WTC11 (cell line): ENCODE measurements around the gene HMGN4. TPM values are rescaled to one million over a fixed set of nuclear protein-coding genes. Genes with fewer than 3 reads are reported as not detected.
A peak's percentile ranks its signal among the peaks of the same experiment; 100 is the strongest.

Experiments used
- ATAC-seq: fragments of 200-7000 bp; cut with Tn5 transposase; 2 replicates; pipeline ENCODE4 v1.10.0; 2021; ENCODE audit warnings: mild to moderate bottlenecking, moderate library complexity
- CTCF ChIA-PET: fragments of 300-600 bp; sonication (Branson Sonifier 250); formaldehyde crosslinking; loops from one replicate; lab custom pipeline; 2021; ENCODE audit warnings: antibody characterized with exemption; lab: Charles Lee
- POLR2A ChIA-PET: fragments of 350-600 bp; sonication (Branson Sonifier 250); formaldehyde crosslinking; loops from one replicate; lab custom pipeline; 2021; ENCODE audit warnings: antibody characterized with exemption; lab: Charles Lee
- DNase-seq: peaks from one replicate; pipeline ENCODE4 v3.0.0; 2021; ENCODE audit warnings: low spot score
- H3K27ac Mint-ChIP-seq: 2 replicates; pipeline ENCODE4 v1.8.0; 2021; ENCODE audit warnings: mixed read lengths
- H3K27me3 Mint-ChIP-seq: 2 replicates; pipeline ENCODE4 v1.8.0; 2021; ENCODE audit warnings: low read depth, mild to moderate bottlenecking, moderate library complexity, mixed read lengths
- H3K36me3 Mint-ChIP-seq: 2 replicates; pipeline ENCODE4 v1.8.0; 2021; ENCODE audit warnings: mixed read lengths
- H3K4me1 Mint-ChIP-seq: 2 replicates; pipeline ENCODE4 v1.8.0; 2022; ENCODE audit warnings: mixed read lengths
- H3K4me3 Mint-ChIP-seq: 2 replicates; pipeline ENCODE4 v1.8.0; 2021; ENCODE audit warnings: mild to moderate bottlenecking, moderate library complexity, mixed read lengths
- H3K9me3 Mint-ChIP-seq: 2 replicates; pipeline ENCODE4 v1.8.0; 2021; ENCODE audit warnings: mixed read lengths
- ATF1 ChIP-seq: sonication (generic); formaldehyde crosslinking; IDR thresholded peaks from 2 replicates; pipeline ENCODE4 v1.8.1; 2023; ENCODE audit warnings: mild to moderate bottlenecking, moderate library complexity, missing genetic modification reagents
- CREB1 ChIP-seq: sonication (generic); formaldehyde crosslinking; IDR thresholded peaks from 2 replicates; pipeline ENCODE4 v1.8.0; 2023; ENCODE audit warnings: mild to moderate bottlenecking, missing genetic modification reagents
- FOXP1 ChIP-seq: sonication (generic); formaldehyde crosslinking; IDR thresholded peaks from 2 replicates; pipeline ENCODE4 v1.8.0; 2022; ENCODE audit warnings: missing genetic modification reagents, mild to moderate bottlenecking, moderate library complexity, borderline replicate concordance
- JAZF1 ChIP-seq: fragments of 250-450 bp; sonication (Bioruptor Pico); IDR thresholded peaks from 2 replicates; pipeline ENCODE4 v1.9.0; 2021; ENCODE audit warnings: moderate library complexity, mild to moderate bottlenecking, inconsistent platforms
- JUN ChIP-seq: sonication (generic); formaldehyde crosslinking; IDR thresholded peaks from 2 replicates; pipeline ENCODE4 v1.8.0; 2023; ENCODE audit warnings: mild to moderate bottlenecking, missing genetic modification reagents
- MXD4 ChIP-seq: fragments of 250-450 bp; sonication (Bioruptor Pico); IDR thresholded peaks from 2 replicates; pipeline ENCODE4 v1.8.0; 2021; ENCODE audit warnings: mild to moderate bottlenecking, moderate library complexity, borderline replicate concordance
- NFATC4 ChIP-seq: fragments of 250-450 bp; sonication (Bioruptor Pico); IDR thresholded peaks from 2 replicates; pipeline ENCODE4 v1.9.0; 2021; ENCODE audit warnings: mild to moderate bottlenecking
- NR3C1 ChIP-seq: sonication (generic); formaldehyde crosslinking; conservative IDR thresholded peaks from 2 replicates; pipeline ENCODE4 v1.8.1; 2023; ENCODE audit warnings: low read depth, mild to moderate bottlenecking, missing genetic modification reagents
- PRRX2 ChIP-seq: fragments of 250-450 bp; sonication (Bioruptor Pico); IDR thresholded peaks from 2 replicates; pipeline ENCODE4 v1.8.0; 2021; ENCODE audit warnings: mild to moderate bottlenecking
- SMAD4 ChIP-seq: sonication (generic); formaldehyde crosslinking; IDR thresholded peaks from 2 replicates; pipeline ENCODE4 v1.8.0; 2022; ENCODE audit warnings: mild to moderate bottlenecking, missing genetic modification reagents
- TEAD4 ChIP-seq: sonication (generic); formaldehyde crosslinking; IDR thresholded peaks from 2 replicates; pipeline ENCODE4 v1.8.0; 2022; ENCODE audit warnings: mild to moderate bottlenecking, missing genetic modification reagents
- TP53 ChIP-seq: sonication (generic); formaldehyde crosslinking; IDR thresholded peaks from 2 replicates; pipeline ENCODE4 v1.8.1; 2023; ENCODE audit warnings: mild to moderate bottlenecking, missing genetic modification reagents
- ZNF232 ChIP-seq: sonication (generic); formaldehyde crosslinking; IDR thresholded peaks from 2 replicates; pipeline ENCODE4 v1.8.0; 2022; ENCODE audit warnings: mild to moderate bottlenecking, missing genetic modification reagents
- ZNF423 ChIP-seq: fragments of 250-450 bp; sonication (Bioruptor Pico); IDR thresholded peaks from 2 replicates; pipeline ENCODE4 v2.1.2; 2022; ENCODE audit warnings: mild to moderate bottlenecking, moderate library complexity
- ZNF671 ChIP-seq: fragments of 250-450 bp; sonication (Bioruptor Pico); IDR thresholded peaks from 2 replicates; pipeline ENCODE4 v1.8.0; 2021; ENCODE audit warnings: mild to moderate bottlenecking
- total RNA-seq: library from RNA; stranded (reverse); gene quantifications from 3 replicates; pipeline ENCODE4 v1.2.3, GENCODE V29; 2021
- TF ChIP-seq, protein P1 (sequence below): sonication (generic); formaldehyde crosslinking; IDR thresholded peaks from 2 replicates; pipeline ENCODE4 v1.8.0; 2022; ENCODE audit warnings: mild to moderate bottlenecking, missing genetic modification reagents
- TF ChIP-seq, protein P2 (sequence below): sonication (generic); formaldehyde crosslinking; IDR thresholded peaks from 2 replicates; pipeline ENCODE4 v1.8.0; 2023; ENCODE audit warnings: mild to moderate bottlenecking, missing genetic modification reagents
- TF ChIP-seq, protein P3 (sequence below): sonication (generic); formaldehyde crosslinking; conservative IDR thresholded peaks from 2 replicates; pipeline ENCODE4 v1.8.1; 2023; ENCODE audit warnings: mild to moderate bottlenecking, low read depth, missing genetic modification reagents, moderate library complexity
- TF ChIP-seq, protein P4 (sequence below): sonication (generic); formaldehyde crosslinking; IDR thresholded peaks from 2 replicates; pipeline ENCODE4 v1.8.1; 2023; ENCODE audit warnings: mild to moderate bottlenecking, missing genetic modification reagents, moderate library complexity
- TF ChIP-seq, protein P5 (sequence below): sonication (generic); formaldehyde crosslinking; IDR thresholded peaks from 2 replicates; pipeline ENCODE4 v1.8.1; 2022; ENCODE audit warnings: mild to moderate bottlenecking, moderate library complexity, missing genetic modification reagents

The HMGN4 gene
- total RNA-seq, 1 experiment from 2014 or later = 57.1 TPM

DNA sequence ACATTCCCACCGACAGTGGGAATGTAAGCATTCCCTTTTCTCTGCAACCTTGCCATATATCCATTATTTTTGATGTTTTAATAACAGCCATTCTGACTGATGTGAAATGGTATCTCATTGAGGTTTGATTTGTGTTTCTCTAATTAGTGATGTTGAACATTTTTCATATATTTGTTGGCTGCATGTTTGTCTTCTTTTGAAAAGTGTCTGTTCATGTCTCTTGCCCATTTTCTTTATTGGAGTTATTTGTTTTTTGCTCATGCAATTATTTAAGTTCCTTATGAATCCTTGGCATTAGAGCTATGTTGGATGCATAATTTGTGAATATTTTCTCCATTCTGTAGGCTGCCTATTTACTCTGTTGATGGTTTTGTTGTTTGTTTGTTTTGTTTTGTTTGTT is 40.6 kb downstream of the HMGN4 start:
- H3K27me3 Mint-ChIP-seq = peaks cover 31% of the 10 kb centered on the region
- peaks cover 13% of the 10 kb centered on the region for H3K9me3 Mint-ChIP-seq
- no peak overlapping the region for H3K27ac Mint-ChIP-seq
- H3K4me3 Mint-ChIP-seq = peak overlapping the region; percentile 90
- peaks cover 10% of the 10 kb centered on the region for H3K4me1 Mint-ChIP-seq
- TF ChIP-seq PRRX2 (no peak), FOXP1 (no peak), NFATC4 (CRISPR knock-in tag) (no peak), ZNF232 (CRISPR knock-in tag) (no peak), NR3C1 (no peak), JUN (no peak), TP53 (CRISPR knock-in tag) (no peak), ZNF423 (no peak), JAZF1 (CRISPR knock-in tag) (no peak), CREB1 (no peak), ATF1 (no peak), MXD4 (CRISPR knock-in tag) (no peak), SMAD4 (no peak), ZNF671 (CRISPR knock-in tag) (no peak), TEAD4 (CRISPR knock-in tag) (no peak)
- TF ChIP-seq, protein P1, sequence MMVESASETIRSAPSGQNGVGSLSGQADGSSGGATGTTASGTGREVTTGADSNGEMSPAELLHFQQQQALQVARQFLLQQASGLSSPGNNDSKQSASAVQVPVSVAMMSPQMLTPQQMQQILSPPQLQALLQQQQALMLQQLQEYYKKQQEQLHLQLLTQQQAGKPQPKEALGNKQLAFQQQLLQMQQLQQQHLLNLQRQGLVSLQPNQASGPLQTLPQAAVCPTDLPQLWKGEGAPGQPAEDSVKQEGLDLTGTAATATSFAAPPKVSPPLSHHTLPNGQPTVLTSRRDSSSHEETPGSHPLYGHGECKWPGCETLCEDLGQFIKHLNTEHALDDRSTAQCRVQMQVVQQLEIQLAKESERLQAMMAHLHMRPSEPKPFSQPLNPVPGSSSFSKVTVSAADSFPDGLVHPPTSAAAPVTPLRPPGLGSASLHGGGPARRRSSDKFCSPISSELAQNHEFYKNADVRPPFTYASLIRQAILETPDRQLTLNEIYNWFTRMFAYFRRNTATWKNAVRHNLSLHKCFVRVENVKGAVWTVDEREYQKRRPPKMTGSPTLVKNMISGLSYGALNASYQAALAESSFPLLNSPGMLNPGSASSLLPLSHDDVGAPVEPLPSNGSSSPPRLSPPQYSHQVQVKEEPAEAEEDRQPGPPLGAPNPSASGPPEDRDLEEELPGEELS = no peak
- TF ChIP-seq, protein P2, sequence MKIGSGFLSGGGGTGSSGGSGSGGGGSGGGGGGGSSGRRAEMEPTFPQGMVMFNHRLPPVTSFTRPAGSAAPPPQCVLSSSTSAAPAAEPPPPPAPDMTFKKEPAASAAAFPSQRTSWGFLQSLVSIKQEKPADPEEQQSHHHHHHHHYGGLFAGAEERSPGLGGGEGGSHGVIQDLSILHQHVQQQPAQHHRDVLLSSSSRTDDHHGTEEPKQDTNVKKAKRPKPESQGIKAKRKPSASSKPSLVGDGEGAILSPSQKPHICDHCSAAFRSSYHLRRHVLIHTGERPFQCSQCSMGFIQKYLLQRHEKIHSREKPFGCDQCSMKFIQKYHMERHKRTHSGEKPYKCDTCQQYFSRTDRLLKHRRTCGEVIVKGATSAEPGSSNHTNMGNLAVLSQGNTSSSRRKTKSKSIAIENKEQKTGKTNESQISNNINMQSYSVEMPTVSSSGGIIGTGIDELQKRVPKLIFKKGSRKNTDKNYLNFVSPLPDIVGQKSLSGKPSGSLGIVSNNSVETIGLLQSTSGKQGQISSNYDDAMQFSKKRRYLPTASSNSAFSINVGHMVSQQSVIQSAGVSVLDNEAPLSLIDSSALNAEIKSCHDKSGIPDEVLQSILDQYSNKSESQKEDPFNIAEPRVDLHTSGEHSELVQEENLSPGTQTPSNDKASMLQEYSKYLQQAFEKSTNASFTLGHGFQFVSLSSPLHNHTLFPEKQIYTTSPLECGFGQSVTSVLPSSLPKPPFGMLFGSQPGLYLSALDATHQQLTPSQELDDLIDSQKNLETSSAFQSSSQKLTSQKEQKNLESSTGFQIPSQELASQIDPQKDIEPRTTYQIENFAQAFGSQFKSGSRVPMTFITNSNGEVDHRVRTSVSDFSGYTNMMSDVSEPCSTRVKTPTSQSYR = no peak
- TF ChIP-seq, protein P3, sequence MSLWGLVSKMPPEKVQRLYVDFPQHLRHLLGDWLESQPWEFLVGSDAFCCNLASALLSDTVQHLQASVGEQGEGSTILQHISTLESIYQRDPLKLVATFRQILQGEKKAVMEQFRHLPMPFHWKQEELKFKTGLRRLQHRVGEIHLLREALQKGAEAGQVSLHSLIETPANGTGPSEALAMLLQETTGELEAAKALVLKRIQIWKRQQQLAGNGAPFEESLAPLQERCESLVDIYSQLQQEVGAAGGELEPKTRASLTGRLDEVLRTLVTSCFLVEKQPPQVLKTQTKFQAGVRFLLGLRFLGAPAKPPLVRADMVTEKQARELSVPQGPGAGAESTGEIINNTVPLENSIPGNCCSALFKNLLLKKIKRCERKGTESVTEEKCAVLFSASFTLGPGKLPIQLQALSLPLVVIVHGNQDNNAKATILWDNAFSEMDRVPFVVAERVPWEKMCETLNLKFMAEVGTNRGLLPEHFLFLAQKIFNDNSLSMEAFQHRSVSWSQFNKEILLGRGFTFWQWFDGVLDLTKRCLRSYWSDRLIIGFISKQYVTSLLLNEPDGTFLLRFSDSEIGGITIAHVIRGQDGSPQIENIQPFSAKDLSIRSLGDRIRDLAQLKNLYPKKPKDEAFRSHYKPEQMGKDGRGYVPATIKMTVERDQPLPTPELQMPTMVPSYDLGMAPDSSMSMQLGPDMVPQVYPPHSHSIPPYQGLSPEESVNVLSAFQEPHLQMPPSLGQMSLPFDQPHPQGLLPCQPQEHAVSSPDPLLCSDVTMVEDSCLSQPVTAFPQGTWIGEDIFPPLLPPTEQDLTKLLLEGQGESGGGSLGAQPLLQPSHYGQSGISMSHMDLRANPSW (CRISPR knock-in tag) = no peak
- TF ChIP-seq, protein P4, sequence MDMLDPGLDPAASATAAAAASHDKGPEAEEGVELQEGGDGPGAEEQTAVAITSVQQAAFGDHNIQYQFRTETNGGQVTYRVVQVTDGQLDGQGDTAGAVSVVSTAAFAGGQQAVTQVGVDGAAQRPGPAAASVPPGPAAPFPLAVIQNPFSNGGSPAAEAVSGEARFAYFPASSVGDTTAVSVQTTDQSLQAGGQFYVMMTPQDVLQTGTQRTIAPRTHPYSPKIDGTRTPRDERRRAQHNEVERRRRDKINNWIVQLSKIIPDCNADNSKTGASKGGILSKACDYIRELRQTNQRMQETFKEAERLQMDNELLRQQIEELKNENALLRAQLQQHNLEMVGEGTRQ (CRISPR knock-in tag) = no peak
- TF ChIP-seq, protein P5, sequence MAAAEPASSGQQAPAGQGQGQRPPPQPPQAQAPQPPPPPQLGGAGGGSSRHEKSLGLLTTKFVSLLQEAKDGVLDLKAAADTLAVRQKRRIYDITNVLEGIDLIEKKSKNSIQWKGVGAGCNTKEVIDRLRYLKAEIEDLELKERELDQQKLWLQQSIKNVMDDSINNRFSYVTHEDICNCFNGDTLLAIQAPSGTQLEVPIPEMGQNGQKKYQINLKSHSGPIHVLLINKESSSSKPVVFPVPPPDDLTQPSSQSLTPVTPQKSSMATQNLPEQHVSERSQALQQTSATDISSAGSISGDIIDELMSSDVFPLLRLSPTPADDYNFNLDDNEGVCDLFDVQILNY (CRISPR knock-in tag) = no peak
- ATAC-seq (no peak), DNase-seq (no peak)
- H3K36me3 Mint-ChIP-seq = peaks cover 4% of the 10 kb centered on the region; the same call in 1 of the 2 replicates
- ChIA-PET CTCF (interaction anchor here (1.9 kb wide), 1 partner anchor 17 kb away, joined by 5 read pairs; no protein-coding TSS in a partner anchor), POLR2A (no interaction called here)
